BJ (cell line): Measurements from ENCODE around the gene ZC3H11A. TPM values are rescaled to one million over a fixed set of nuclear protein-coding genes. Genes with fewer than 3 reads are reported as not detected.

ENCODE experiments used
- CTCF ChIA-PET: fragments of 350-600 bp; formaldehyde crosslinking; extraction: SDS; loops from one replicate; lab custom pipeline; 2021; ENCODE audit warnings: antibody characterized with exemption, inconsistent platforms; lab: Yijun Ruan, JAX
- POLR2A ChIA-PET: fragments of 300-600 bp; sonication (Branson Sonifier 250); formaldehyde crosslinking; extraction: SDS; loops from one replicate; lab custom pipeline; 2021; ENCODE audit warnings: antibody characterized with exemption; lab: Charles Lee
- DNase-seq: peaks from one replicate; pipeline ENCODE4 v3.0.0-alpha.2; 2011; ENCODE audit warnings: low read depth
- H3K27me3 ChIP-seq: 2 replicates; pipeline ENCODE4 v1.6.0; 2011; ENCODE audit warnings: low read length; ENCODE audit not compliant: control insufficient read depth, insufficient read depth
- H3K36me3 ChIP-seq: 2 replicates; pipeline ENCODE4 v1.5.1; 2011; ENCODE audit warnings: low read length; ENCODE audit not compliant: control insufficient read depth, insufficient read depth
- H3K4me3 ChIP-seq: 2 replicates; pipeline ENCODE4 v1.5.1; 2011; ENCODE audit warnings: low read depth, mild to moderate bottlenecking, control low read depth, low read length
- CTCF ChIP-seq: IDR thresholded peaks from 2 replicates; pipeline ENCODE4 v1.5.1; 2011; ENCODE audit warnings: low read depth, mild to moderate bottlenecking, control low read depth, inconsistent platforms, low read length, moderate library complexity; ENCODE audit not compliant: insufficient read depth
- polyA plus RNA-seq: library from polyadenylated mRNA; depleted of rRNA; stranded (reverse); fragments of >200 nt; gene quantifications from 2 replicates; pipeline ENCODE4 v1.2.3, GENCODE V29; 2011

Gene ZC3H11A
- polyA plus RNA-seq, 1 experiment = 55.2 TPM

- Histone ChIP-seq H3K27me3 (no peaks in the 10 kb centered on the region), H3K36me3 (no peaks in the 10 kb centered on the region), H3K4me3 (no peak within 1 kb of the TSS)
- POLR2A ChIA-PET = no interaction called here
- no peak for TF ChIP-seq CTCF
- CTCF ChIA-PET = no interaction called here
- DNase-seq = no peak
Observed at GRCh38 chr1:203765029-203765837, 30.2 kb upstream of the ZC3H11A start, which contains the start of gene LAX1. TSS of gene LAX1 (plus strand) at chr1:203765183. CDS start at chr1:203765566, 383 bp downstream.

GRCh38 chr1:203768256-203768655, 27.2 kb upstream of the ZC3H11A start:
- POLR2A ChIA-PET = no interaction called here
- Histone ChIP-seq H3K36me3 (no peaks in the 10 kb centered on the region), H3K4me3 (no peak overlapping the region), H3K27me3 (no peaks in the 10 kb centered on the region; the same call in 1 of the 2 replicates)
- no peak for DNase-seq
- no peak for TF ChIP-seq CTCF
- CTCF ChIA-PET = no interaction called here

GRCh38 chr1:203769505-203770343, 25.7 kb upstream of the ZC3H11A start:
- TF ChIP-seq CTCF = no peak
- POLR2A ChIA-PET = interaction anchor here (0.7 kb wide), 1 partner anchor 1027 kb away, joined by 8 read pairs; no protein-coding TSS in a partner anchor

GRCh38 chr1:203771901-203772301, 23.5 kb upstream of the ZC3H11A start:
- Histone ChIP-seq H3K27me3 (no peaks in the 10 kb centered on the region; the same call in 1 of the 2 replicates), H3K36me3 (no peaks in the 10 kb centered on the region), H3K4me3 (no peak overlapping the region)
- ChIA-PET POLR2A (no interaction called here), CTCF (no interaction called here)
- DNase-seq = no peak
- no peak for TF ChIP-seq CTCF

More at GRCh38 chr1:203769505-203770343, 25.7 kb upstream of the ZC3H11A start:
- Histone ChIP-seq H3K27me3 (no peaks in the 10 kb centered on the region; the same call in 1 of the 2 replicates), H3K4me3 (no peak overlapping the region), H3K36me3 (no peaks in the 10 kb centered on the region)
- CTCF ChIA-PET = no interaction called here
- DNase-seq = peak; percentile 67

GRCh38 chr1:203772836-203773235, 22.6 kb upstream of the ZC3H11A start:
- ChIA-PET POLR2A (no interaction called here), CTCF (no interaction called here)
- Histone ChIP-seq H3K4me3 (no peak overlapping the region), H3K36me3 (no peaks in the 10 kb centered on the region), H3K27me3 (no peaks in the 10 kb centered on the region; the same call in 1 of the 2 replicates)
- no peak for TF ChIP-seq CTCF
- DNase-seq = no peak
